ENCODE data around the gene ATP8A1.

Gene ATP8A1

GRCh38 chr4:42359711-42360110, 297.2 kb downstream of the ATP8A1 start:
- DNase-seq: no peak
